HUES64 (cell line): ENCODE results near the gene GSN.

Source experiments
- H3K27ac ChIP-seq: 2 replicates; pipeline ENCODE4 v1.7.0; 2013; ENCODE audit warnings: low read depth, low read length, inconsistent platforms
- H3K27me3 ChIP-seq: 2 replicates; pipeline ENCODE4 v1.6.1; 2013; ENCODE audit warnings: mild to moderate bottlenecking, low read length; ENCODE audit not compliant: insufficient read depth
- H3K36me3 ChIP-seq: 2 replicates; pipeline ENCODE4 v1.6.1; 2013; ENCODE audit warnings: mild to moderate bottlenecking, low read length; ENCODE audit not compliant: insufficient read depth
- H3K4me1 ChIP-seq: 2 replicates; pipeline ENCODE4 v1.6.1; 2013; ENCODE audit warnings: mild to moderate bottlenecking, low read length, moderate library complexity; ENCODE audit not compliant: insufficient read depth
- H3K4me3 ChIP-seq: 2 replicates; pipeline ENCODE4 v1.5.1; 2013; ENCODE audit warnings: mild to moderate bottlenecking, low read length, moderate library complexity
- H3K9ac ChIP-seq: 2 replicates; pipeline ENCODE4 v1.6.1; 2013; ENCODE audit warnings: mild to moderate bottlenecking, low read depth, low read length
- H3K9me3 ChIP-seq: 2 replicates; pipeline ENCODE4 v1.6.1; 2013; ENCODE audit warnings: low read depth, low read length; ENCODE audit not compliant: insufficient read depth
- WGBS: fragments of 150-250, 120-280 bp; methylation state at CpG from one replicate; pipeline ENCODE4 v1.1.7; 2013; ENCODE audit warnings: missing lambda C conversion rate; 5-methylcytosine and 5-hydroxymethylcytosine counted together

GSN gene

DNA sequence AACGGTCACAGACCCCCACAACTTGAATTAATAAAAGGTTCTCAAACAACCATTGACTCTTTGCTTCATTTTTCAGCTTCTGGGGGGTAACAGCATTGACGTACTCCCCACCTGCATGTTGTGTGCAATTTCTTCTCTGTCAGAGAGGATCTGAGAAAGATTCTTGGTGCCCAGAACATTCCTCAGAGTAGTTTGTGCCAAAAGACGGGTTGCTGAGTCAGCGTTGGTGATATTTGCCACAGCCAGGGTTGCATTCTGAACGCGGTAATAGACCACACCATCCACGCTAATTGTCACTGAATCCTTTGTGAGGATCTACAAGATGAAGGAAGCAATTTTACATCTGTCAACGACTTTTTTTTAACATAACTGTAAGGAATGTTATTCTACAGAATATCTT, 81.0 kb downstream of the GSN start:
- Histone ChIP-seq H3K4me3 (no peak overlapping the region), H3K27ac (no peak overlapping the region), H3K9ac (no peak overlapping the region), H3K9me3 (no peaks in the 10 kb centered on the region), H3K4me1 (peaks cover 8% of the 10 kb centered on the region; the same call in 1 of the 2 replicates), H3K27me3 (no peaks in the 10 kb centered on the region), H3K36me3 (peaks cover 73% of the 10 kb centered on the region)
- 87% methylated on average over 7 of the region's 8 CpGs for WGBS

DNA sequence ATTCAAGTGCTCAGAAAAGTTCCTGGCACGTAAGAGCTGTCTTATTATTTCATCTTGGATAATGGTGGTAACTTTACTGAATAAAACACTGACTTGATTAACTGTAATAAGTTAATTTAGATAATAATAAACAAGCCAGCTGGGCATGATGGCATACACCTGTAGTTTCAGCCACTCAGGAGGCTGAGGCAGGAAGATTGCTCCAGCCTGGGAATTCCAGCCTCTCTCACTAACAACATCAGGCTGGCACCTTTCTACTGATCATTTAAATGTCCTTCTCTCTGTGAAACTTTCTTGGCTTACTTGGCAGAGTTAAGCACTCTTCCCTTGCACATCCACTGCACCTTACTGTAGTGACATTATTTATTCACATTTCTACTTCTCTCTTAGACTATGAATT, 82.1 kb downstream of the GSN start:
- H3K9ac ChIP-seq: no peak overlapping the region
- H3K4me3 ChIP-seq: no peak overlapping the region
- no peak overlapping the region for H3K27ac ChIP-seq
- H3K36me3 ChIP-seq: peaks cover 78% of the 10 kb centered on the region
- 100% methylated on average over 1 of the region's 1 CpG for WGBS
- no peaks in the 10 kb centered on the region for H3K9me3 ChIP-seq
- H3K27me3 ChIP-seq: no peaks in the 10 kb centered on the region
- peaks cover 8% of the 10 kb centered on the region; the same call in 1 of the 2 replicates for H3K4me1 ChIP-seq

DNA sequence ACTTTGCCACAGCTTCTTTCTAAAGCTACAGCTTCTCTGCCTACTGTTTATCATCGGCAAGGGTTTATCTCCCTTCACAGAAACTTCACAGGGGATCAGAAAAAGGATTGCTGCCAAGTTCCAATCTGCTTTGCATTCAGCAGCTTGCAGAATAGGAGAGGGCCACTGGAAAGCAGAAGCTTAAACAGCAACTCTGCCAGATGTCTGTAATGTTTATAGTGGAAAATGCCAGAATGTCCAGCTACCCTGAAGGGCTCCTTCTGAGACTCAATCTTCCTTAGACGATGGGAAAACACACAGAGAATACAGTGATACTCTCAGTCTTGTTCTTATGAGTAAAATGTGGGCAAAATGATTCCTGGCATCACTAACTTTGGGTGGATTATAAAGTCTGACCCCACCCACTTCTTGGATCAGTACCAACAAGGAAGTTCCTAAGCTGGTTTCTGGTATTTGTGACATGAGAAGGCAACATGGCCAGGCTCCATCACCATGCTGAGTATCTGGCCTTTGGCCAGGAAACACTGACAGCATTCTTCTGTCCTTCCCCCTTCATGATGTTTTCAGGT, 83.1 kb downstream of the GSN start:
- H3K9ac ChIP-seq: no peak overlapping the region
- H3K4me1 ChIP-seq: peaks cover 8% of the 10 kb centered on the region; the same call in 1 of the 2 replicates
- H3K4me3 ChIP-seq: no peak overlapping the region
- H3K36me3 ChIP-seq: peaks cover 72% of the 10 kb centered on the region
- no peaks in the 10 kb centered on the region for H3K27me3 ChIP-seq
- 84% methylated on average over 2 of the region's 2 CpGs for WGBS
- H3K9me3 ChIP-seq: no peaks in the 10 kb centered on the region
- H3K27ac ChIP-seq: no peak overlapping the region

DNA sequence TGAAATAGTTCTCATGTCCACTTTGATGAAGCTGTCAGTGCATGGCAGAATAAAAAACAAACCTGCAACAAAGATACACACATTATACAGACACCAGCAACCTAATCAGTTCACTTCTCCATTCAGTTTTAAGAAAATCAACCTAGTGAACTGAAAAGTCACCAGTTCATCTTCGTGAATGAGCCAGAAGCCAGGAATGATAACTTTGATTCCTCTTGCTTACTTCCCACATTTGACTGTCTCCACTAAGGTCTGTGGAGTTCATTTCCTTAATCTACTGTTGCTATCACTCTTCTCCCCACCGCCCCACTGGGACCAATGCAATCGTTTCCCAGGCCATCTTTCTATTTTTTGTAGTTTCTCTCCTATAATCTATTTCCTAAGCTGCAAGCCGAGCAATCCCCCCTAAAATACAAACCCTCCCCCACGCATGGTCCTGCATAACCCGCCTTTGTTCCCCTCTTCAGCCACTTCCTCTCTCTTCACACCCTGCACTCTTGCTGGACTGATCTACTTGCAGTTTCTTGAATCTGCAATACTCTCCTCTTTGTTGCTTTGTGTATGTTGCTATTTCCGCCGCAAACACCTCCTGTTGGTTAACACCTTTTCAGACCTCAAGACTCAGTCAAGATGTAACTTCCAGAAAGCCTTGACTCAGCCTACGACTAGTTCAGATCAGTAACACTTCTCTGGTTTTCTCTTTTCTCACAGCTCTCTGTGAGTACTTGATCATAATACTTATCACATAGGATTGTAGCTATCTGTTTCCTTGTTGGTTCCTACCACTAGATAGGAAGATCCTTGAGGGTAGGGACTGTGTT, 85.5 kb downstream of the GSN start:
- 76% methylated on average over 9 of the region's 9 CpGs for WGBS
- H3K9ac ChIP-seq: no peak overlapping the region
- H3K4me1 ChIP-seq: peaks cover 8% of the 10 kb centered on the region; the same call in 1 of the 2 replicates
- H3K4me3 ChIP-seq: no peak overlapping the region
- no peak overlapping the region for H3K27ac ChIP-seq
- H3K36me3 ChIP-seq: peaks cover 48% of the 10 kb centered on the region
- no peaks in the 10 kb centered on the region for H3K27me3 ChIP-seq
- H3K9me3 ChIP-seq: no peaks in the 10 kb centered on the region

DNA sequence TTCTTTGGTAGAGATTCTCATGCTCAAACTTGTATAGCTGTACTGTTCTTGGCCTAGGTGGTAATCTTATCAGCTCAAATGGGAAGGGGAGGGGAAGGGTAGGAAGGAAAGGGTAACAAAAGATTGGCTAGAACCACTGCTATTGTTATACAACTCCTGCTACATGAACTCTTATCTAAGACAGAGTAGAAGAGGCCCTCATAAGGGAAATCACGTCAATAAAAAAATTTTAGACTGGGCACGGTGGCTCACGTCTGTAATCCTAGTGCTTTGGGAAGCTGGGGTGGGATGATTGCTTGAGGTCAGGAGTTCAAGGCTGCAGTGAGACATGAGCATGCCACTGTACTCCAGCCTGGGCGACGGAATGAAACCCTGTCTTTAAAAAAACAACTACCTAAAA, 86.2 kb downstream of the GSN start:
- 93% methylated on average over 5 of the region's 5 CpGs for WGBS
- no peak overlapping the region for H3K27ac ChIP-seq

DNA sequence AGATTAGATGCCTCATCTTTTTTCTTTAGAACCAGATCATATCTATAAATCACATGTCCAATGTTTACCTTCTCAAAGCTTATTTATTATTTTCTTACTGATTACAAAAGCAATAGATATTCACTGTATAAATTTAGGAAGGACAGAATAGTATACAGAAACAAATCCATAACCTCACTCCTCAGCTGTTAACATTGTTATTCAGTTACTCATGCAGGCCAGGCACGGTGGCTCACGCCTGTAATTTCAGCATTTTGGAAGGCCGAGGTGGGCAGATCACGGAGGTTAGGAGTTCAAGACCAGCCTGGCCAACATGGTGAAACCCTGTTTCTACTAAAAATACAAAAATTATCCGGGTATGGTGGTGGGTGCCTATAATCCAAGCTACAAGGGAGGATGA, 86.8 kb downstream of the GSN start:
- Histone ChIP-seq H3K36me3 (peaks cover 39% of the 10 kb centered on the region), H3K9me3 (no peaks in the 10 kb centered on the region), H3K9ac (no peak overlapping the region), H3K4me1 (peaks cover 8% of the 10 kb centered on the region; the same call in 1 of the 2 replicates), H3K4me3 (no peak overlapping the region), H3K27ac (no peak overlapping the region), H3K27me3 (no peaks in the 10 kb centered on the region)
- 93% methylated on average over 5 of the region's 5 CpGs for WGBS

More for the DNA sequence above, 86.2 kb downstream of the GSN start:
- H3K4me1 ChIP-seq: peaks cover 8% of the 10 kb centered on the region; the same call in 1 of the 2 replicates
- H3K9ac ChIP-seq: no peak overlapping the region
- no peak overlapping the region for H3K4me3 ChIP-seq
- H3K36me3 ChIP-seq: peaks cover 41% of the 10 kb centered on the region
- H3K27me3 ChIP-seq: no peaks in the 10 kb centered on the region
- H3K9me3 ChIP-seq: no peaks in the 10 kb centered on the region

DNA sequence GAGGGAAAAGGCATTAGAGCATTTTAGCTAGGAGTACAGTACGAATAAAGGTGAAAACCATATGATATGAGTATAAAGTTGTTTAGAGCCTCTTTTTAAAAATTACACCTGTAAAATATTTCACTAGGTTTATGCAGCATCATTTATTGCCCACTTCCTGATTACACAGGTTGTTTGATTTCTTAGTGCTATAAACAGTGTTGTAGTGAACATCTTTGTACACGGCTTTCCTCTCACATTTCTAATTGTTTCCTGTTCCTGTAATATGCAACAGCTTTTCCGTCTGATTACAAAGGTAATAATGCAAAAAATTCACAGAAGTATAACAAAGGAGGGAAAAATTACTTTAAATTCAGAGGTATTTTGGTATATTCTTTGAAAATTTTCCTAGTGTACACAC, 89.0 kb downstream of the GSN start:
- WGBS: 100% methylated on average over 1 of the region's 3 CpGs
- Histone ChIP-seq H3K4me1 (peaks cover 8% of the 10 kb centered on the region; the same call in 1 of the 2 replicates), H3K36me3 (peaks cover 25% of the 10 kb centered on the region)

DNA sequence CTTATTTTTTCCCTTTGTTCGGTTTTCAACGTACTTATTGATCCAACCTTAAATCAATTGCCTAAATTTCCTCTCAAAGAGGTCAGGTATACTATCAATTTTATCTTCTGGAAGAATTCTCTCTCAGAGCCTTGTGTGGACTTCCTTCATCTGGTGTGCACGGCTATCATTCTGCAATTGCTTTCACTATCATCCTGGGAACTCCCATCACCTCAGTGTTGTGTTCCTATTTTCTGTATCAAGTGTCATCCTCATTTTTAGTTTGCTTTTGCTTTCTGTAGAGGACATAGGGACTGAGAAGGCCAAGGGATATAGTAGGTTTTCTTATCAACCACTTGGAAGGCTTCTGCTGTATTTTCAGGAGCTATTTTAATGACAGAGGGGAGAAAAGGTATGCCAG, 90.8 kb downstream of the GSN start:
- Histone ChIP-seq H3K27me3 (no peaks in the 10 kb centered on the region), H3K27ac (no peak overlapping the region), H3K9me3 (no peaks in the 10 kb centered on the region), H3K9ac (no peak overlapping the region), H3K36me3 (peaks cover 11% of the 10 kb centered on the region), H3K4me1 (peaks cover 14% of the 10 kb centered on the region), H3K4me3 (no peak overlapping the region)
- WGBS: 87% methylated on average over 3 of the region's 3 CpGs

More for the DNA sequence above, 89.0 kb downstream of the GSN start:
- H3K4me3 ChIP-seq: no peak overlapping the region
- H3K27me3 ChIP-seq: no peaks in the 10 kb centered on the region
- no peaks in the 10 kb centered on the region for H3K9me3 ChIP-seq
- no peak overlapping the region for H3K9ac ChIP-seq
- no peak overlapping the region for H3K27ac ChIP-seq

DNA sequence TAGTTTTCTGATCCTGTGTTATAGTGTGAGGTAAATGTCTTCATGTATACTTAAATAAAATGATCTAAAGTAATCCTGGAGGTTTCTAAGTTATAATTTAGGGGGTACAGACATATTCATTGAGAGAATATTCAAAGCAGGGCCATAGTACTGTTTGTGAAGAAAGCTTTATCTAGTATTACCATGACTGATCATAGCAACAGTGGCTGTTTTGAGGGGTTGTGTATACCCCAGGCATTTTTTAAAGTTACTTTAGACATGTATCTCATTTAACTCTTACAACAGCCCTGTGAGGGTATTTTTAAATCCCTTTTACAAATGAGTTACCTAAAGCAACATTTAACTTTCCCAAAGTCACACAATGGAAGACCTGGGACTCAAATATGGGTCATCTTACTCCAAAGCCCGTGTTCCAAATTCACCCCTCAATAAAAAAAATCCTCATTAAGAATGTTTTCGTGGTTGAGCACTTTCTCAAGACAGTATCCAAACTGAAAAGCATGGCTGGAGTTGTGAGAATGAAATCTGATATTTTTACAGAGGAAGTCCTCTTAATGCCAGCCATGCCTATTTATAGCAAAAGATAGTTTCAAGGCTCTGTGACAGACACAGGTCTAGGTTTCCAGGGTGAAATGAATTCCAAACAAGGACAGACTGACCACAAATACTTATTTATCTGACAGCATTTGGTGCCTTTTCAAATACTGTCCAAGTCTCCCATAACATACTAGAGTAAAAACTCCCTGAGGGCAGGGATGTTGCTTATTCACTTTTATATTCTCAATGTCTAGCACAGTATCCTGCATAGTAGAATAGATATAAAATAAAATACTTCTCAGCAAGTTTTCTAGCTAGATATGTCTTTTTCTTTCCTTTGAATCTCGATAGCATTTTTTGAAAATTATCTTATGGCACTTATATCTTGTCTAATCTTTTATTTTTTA, 91.7 kb downstream of the GSN start:
- Histone ChIP-seq H3K4me1 (peaks cover 20% of the 10 kb centered on the region), H3K9me3 (no peaks in the 10 kb centered on the region), H3K4me3 (no peak overlapping the region), H3K36me3 (peaks cover 2% of the 10 kb centered on the region; the same call in 1 of the 2 replicates), H3K9ac (no peak overlapping the region), H3K27ac (no peak overlapping the region), H3K27me3 (no peaks in the 10 kb centered on the region)
- 81% methylated on average over 2 of the region's 3 CpGs for WGBS

DNA sequence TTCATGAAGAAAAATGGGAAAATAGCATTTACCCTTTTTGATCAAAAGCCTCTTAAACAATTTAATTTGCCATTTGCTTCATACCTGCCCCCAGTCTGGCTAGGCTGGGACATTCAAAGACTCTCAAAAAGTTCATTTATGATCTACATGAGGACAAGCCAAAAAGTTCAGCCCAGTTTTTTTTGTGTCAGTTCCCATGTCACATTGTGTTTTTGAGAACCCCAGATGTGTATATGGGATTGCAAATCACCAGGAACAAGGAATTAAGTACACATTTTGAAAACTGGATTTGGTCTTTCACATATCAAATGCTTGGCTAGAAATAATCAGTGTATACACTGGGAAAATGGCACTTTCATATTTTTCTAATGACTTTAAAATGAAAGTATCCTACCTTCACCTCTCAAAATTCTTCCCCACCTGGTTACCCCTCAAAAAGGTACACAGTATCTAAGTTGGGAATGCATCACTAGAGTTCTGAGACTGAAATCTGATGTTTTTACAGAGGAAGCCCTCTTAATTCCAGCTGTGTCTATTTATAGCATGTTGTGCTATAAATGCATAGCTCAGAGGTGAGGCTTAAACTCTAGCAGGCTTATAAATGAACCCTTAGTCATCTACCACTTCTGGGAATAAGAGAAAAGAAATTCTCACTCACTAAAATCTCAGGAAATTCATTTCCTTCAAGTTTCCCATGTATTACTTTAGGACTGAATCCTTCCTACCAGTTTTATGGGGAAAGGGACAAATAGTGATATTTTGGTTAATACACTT, 92.8 kb downstream of the GSN start:
- no peak overlapping the region for H3K27ac ChIP-seq
- no peak overlapping the region for H3K9ac ChIP-seq
- no peaks in the 10 kb centered on the region for H3K9me3 ChIP-seq
- H3K36me3 ChIP-seq: 0 out of 2 replicates have a peak, but pooled peaks cover under 1% of the 10 kb centered on the region
- no peaks in the 10 kb centered on the region for H3K27me3 ChIP-seq
- H3K4me1 ChIP-seq: peaks cover 23% of the 10 kb centered on the region
- H3K4me3 ChIP-seq: no peak overlapping the region
